GM12865 (cell line): ENCODE measurements around the gene FUT8.

ENCODE experiments used
- DNase-seq: peaks from one replicate; pipeline ENCODE4 v3.0.0; 2010; ENCODE audit warnings: low read depth
- H3K4me3 ChIP-seq: 2 replicates; pipeline ENCODE4 v1.5.1; 2011; ENCODE audit warnings: mild to moderate bottlenecking, low read depth, low read length, control low read depth
- TF ChIP-seq, protein P1 (sequence below): IDR thresholded peaks from 2 replicates; pipeline ENCODE4 v1.5.1; 2011; ENCODE audit warnings: low read length, control low read depth, low read depth, inconsistent platforms; ENCODE audit not compliant: insufficient read depth; ENCODE audit errors: missing control alignments

The FUT8 gene

DNA sequence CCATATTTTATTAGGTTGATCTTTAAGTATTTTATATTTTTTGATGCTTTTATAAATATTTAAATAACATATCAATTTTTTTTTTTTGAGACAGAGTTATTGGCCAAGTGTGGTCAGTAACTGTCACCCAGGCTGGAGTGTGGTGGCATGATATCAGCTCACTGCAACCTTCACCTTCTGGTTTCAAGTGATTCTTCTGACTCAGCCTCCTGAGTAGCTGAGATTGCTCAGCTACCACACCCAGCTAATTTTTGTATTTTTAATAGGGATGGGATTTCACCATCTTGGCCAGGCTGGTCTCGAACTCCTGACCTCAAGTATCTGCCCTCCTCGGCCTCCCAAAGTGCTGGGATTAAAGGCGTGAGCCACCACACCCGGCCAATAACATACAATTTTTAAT lies 71.1 kb downstream of the FUT8 start:
- peak; percentile 46 for DNase-seq
- TF ChIP-seq, protein P1, sequence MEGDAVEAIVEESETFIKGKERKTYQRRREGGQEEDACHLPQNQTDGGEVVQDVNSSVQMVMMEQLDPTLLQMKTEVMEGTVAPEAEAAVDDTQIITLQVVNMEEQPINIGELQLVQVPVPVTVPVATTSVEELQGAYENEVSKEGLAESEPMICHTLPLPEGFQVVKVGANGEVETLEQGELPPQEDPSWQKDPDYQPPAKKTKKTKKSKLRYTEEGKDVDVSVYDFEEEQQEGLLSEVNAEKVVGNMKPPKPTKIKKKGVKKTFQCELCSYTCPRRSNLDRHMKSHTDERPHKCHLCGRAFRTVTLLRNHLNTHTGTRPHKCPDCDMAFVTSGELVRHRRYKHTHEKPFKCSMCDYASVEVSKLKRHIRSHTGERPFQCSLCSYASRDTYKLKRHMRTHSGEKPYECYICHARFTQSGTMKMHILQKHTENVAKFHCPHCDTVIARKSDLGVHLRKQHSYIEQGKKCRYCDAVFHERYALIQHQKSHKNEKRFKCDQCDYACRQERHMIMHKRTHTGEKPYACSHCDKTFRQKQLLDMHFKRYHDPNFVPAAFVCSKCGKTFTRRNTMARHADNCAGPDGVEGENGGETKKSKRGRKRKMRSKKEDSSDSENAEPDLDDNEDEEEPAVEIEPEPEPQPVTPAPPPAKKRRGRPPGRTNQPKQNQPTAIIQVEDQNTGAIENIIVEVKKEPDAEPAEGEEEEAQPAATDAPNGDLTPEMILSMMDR, result no peak
- peak overlapping the region; percentile 32; the same call in 1 of the 2 replicates for H3K4me3 ChIP-seq

DNA sequence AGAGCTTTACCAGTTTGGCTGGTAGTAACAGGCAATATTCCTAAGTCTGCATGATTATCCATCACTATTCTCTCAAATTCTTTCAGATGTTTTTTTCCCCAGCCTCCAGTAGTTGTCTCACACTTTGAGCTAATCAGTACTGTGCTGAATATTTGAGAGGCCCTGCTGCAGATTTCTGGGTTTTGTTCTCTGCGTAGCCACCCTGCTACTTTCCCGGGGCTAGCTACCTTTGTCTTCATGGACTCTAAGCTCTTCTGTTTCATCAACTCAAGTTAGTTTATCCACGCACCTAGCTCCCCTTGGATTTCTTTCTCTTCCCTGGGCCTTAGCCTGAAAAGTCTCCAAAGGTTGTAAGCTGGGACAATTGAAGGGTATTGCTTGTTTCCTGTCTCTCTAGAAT lies 73.0 kb downstream of the FUT8 start:
- TF ChIP-seq, protein P1, result no peak
- no peak overlapping the region for H3K4me3 ChIP-seq
- DNase-seq, result no peak

DNA sequence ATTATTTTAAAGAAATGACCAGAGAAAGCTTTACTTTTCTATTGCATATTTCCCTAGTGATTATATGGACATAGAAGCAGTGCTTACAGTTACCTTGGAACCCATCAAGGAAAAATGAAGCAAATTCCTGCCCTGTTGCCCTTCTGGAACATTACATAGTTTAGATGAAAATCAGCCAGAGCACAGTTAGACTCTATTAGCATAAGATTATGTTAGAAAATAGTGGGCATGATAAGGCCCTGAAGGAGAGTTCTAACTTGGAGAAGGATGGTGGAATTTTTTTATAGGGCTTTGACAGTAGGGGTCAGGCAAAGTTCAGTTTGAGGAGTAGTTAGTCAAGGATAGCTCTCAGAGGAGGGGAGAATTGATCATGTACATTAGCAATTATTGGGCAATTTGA lies 74.3 kb downstream of the FUT8 start:
- no peak overlapping the region for H3K4me3 ChIP-seq
- TF ChIP-seq, protein P1, result no peak
- no peak for DNase-seq

DNA sequence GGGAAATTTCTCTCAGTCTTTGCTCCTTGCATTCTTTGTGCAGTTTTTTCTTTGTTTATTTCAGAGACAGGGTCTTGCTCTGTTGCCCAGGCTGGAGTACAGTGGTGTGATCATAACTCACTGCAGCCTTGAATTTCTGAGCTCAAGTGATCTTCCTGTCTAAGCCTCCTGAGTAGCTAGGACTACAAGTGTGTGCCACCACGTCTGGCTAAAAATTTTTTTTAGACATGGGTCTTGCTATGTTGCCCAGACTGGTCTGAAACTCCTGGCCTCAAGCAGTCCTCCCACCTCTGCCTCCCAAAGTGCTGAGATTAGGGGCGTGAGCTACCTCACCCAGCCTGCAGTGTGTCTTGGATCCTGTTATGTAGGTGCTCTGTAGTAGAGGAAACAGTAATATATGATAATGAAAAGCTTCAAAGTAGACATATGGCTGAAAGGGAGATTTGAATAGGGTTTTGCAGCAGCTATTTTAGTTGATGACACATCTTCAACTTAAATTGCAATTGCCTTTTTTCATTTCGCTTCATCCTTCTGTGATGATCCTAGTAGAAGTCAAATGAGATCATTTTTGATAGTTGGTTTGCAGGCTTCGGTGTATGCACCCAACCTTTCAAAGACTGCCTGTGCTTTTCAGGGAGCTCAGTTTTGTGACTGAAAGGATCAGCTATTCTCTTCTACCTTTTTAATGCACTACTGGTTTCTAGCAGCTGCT lies 75.4 kb downstream of the FUT8 start:
- H3K4me3 ChIP-seq, result no peak overlapping the region
- DNase-seq, result no peak
- TF ChIP-seq, protein P1, result no peak

DNA sequence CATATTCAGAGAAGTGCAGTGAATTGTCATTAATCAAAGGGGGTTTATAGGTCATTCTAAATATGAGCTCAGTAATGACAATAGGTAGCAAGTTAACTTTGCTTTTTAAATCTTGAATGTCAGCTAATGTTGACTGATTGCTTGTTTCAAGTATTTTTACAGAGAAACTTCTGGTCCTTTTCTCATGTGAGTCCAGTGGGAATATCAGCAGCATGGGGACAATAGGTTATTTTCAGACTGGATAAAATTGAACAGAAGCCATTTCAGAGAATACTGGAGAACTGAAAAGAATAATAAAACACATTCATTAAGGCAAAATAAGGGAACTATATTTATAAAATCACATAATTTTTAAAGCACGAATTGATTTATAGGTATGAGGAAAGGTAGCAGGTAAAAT lies 78.7 kb downstream of the FUT8 start:
- no peak overlapping the region for H3K4me3 ChIP-seq
- no peak for DNase-seq
- TF ChIP-seq, protein P1, result no peak

DNA sequence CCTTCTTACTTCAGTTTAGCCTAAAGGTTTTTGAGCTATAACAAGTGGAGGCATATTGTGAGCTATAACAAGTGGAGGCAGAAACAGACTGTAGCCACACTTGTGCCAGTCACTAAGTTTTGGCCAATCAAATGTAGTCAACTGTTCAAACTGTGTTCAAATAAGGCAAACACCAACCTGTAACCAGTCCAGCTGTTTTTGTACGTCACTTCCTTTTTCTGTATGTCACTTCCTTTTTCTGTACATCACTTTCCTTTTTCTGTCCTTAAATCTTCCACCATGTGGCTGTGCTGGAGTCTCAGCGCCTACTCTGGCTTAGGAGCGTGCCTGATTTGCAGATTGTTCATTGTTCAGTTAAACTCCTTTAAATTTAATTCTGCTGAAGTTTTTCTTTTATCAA lies 79.7 kb downstream of the FUT8 start:
- no peak for DNase-seq
- TF ChIP-seq, protein P1, result no peak
- H3K4me3 ChIP-seq, result no peak overlapping the region

DNA sequence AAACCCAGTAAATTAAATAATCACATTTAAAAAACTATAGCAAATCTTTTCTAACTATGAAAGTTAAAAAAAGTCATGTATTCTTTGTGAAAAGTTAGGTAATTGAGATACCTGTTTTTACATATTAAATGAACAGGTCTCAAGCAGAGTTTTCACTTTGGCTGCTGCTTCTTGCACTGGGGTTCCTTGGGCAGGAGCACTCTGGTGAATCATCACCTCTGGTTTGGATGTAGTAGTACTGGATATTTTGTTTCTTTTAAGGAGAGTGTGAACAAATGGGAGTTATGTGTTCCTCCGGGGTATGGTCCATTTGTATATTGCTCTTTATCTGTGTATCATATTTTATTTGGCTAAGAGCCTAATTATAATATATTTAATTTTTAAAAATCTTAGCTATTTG lies 82.7 kb downstream of the FUT8 start:
- no peak overlapping the region for H3K4me3 ChIP-seq
- TF ChIP-seq, protein P1, result no peak
- DNase-seq, result no peak
